ENCODE measurements around the gene SERPING1. TPM values are rescaled to one million over a fixed set of nuclear protein-coding genes. Genes with fewer than 3 reads are reported as not detected.
A peak's percentile ranks its signal among the peaks of the same experiment; 100 is the strongest.

SERPING1 gene
- total RNA-seq, 8 experiments from 2014 or later = 1.7 to 35.1 (median 9.9) TPM

- Histone ChIP-seq H3K27ac (no peak overlapping the region), H3K4me1 (replicated peaks in 1 of 2) (no peaks in the 10 kb centered on the region), H3K4me3 (no peak overlapping the region)
- 14 to 100% (median 88%) methylated on average over 1 to 2 of the region's 2 CpGs; no CpG with 5 or more reads in 3 of the 10 experiments for WGBS, 10 experiments
- no peak for ATAC-seq (replicated peaks in 6 of 8)
- in situ Hi-C loops (cut with MboI; ENCODE audit: low pct_unique_long_range_greater_than_20kb in 2 of 9, low sequenced_read_pairs in 9 of 9, unreplicated experiment in 9 of 9) = loop anchor here in 1 of 9 experiments (25.0 kb wide), 1 partner anchor 143 kb away; no protein-coding TSS in a partner anchor
Observed at GRCh38 chr11:57630171-57630570, 32.7 kb downstream of the SERPING1 start.

- WGBS, 10 experiments = 0 to 95% (median 67%) methylated on average over 1 to 5 of the region's 5 CpGs; no CpG with 5 or more reads in 3 of the 10 experiments
- H3K4me3 ChIP-seq = no peak overlapping the region
- H3K4me1 ChIP-seq (replicated peaks in 1 of 2) = peaks cover 0 to under 1% of the 10 kb centered on the region in 2 donors
- in situ Hi-C loops (cut with MboI; ENCODE audit: low pct_unique_long_range_greater_than_20kb in 2 of 9, low sequenced_read_pairs in 9 of 9, unreplicated experiment in 9 of 9) = loop anchor here in 1 of 9 experiments (25.0 kb wide), 1 partner anchor 145 kb away; no protein-coding TSS in a partner anchor
- no peak overlapping the region for H3K27ac ChIP-seq
- no peak for ATAC-seq (replicated peaks in 6 of 8)
Observed at GRCh38 chr11:57632116-57632515, 34.6 kb downstream of the SERPING1 start.

- Histone ChIP-seq H3K27ac (no peak overlapping the region), H3K4me3 (no peak overlapping the region), H3K4me1 (replicated peaks in 1 of 2) (peaks cover 2 to 6% of the 10 kb centered on the region in 2 donors)
- in situ Hi-C loops (cut with MboI; ENCODE audit: low pct_unique_long_range_greater_than_20kb in 2 of 9, low sequenced_read_pairs in 9 of 9, unreplicated experiment in 9 of 9) = loop anchor here in 1 of 9 experiments (25.0 kb wide), 1 partner anchor 146 kb away; no protein-coding TSS in a partner anchor
- 0 to 100% (median 76%) methylated on average over 1 to 5 of the region's 6 CpGs; no CpG with 5 or more reads in 1 of the 10 experiments for WGBS, 10 experiments
- ATAC-seq (replicated peaks in 6 of 8) = no peak
Observed at GRCh38 chr11:57633394-57634070, 36.0 kb downstream of the SERPING1 start.

- in situ Hi-C loops (cut with MboI; ENCODE audit: low pct_unique_long_range_greater_than_20kb in 2 of 9, low sequenced_read_pairs in 9 of 9, unreplicated experiment in 9 of 9) = loop anchor here in 1 of 9 experiments (25.0 kb wide), 1 partner anchor 147 kb away; no protein-coding TSS in a partner anchor
- Histone ChIP-seq H3K4me3 (no peak overlapping the region), H3K4me1 (replicated peaks in 1 of 2) (peaks cover 2 to 6% of the 10 kb centered on the region in 2 donors), H3K27ac (no peak overlapping the region)
- no peak for ATAC-seq (replicated peaks in 6 of 8)
Observed at GRCh38 chr11:57634311-57634710, 36.8 kb downstream of the SERPING1 start.

GRCh38 chr11:57635246-57635645 lies 37.8 kb downstream of the SERPING1 start:
- Histone ChIP-seq H3K4me3 (no peak overlapping the region), H3K4me1 (replicated peaks in 1 of 2) (peaks cover 4 to 9% of the 10 kb centered on the region in 2 donors), H3K27ac (no peak overlapping the region)
- 66 to 85% (median 79%) methylated on average over 2 to 6 of the region's 8 CpGs; no CpG with 5 or more reads in 5 of the 10 experiments for WGBS, 10 experiments
- no peak for ATAC-seq (replicated peaks in 6 of 8)
- in situ Hi-C loops (cut with MboI; ENCODE audit: low pct_unique_long_range_greater_than_20kb in 2 of 9, low sequenced_read_pairs in 9 of 9, unreplicated experiment in 9 of 9) = loop anchor here in 1 of 9 experiments (25.0 kb wide), 1 partner anchor 148 kb away; no protein-coding TSS in a partner anchor

- H3K4me3 ChIP-seq = peak overlapping the region; percentile 78 to 99 (median 90)
- ATAC-seq (replicated peaks in 6 of 8) = peak in 7 of 8 experiments; percentile 1 to 59 (median 5)
- in situ Hi-C loops (cut with MboI; ENCODE audit: low pct_unique_long_range_greater_than_20kb in 2 of 9, low sequenced_read_pairs in 9 of 9, unreplicated experiment in 9 of 9) = loop anchor here in 1 of 9 experiments (25.0 kb wide), 1 partner anchor 150 kb away; no protein-coding TSS in a partner anchor
- H3K4me1 ChIP-seq (replicated peaks in 1 of 2) = peaks cover 17 to 24% of the 10 kb centered on the region in 2 donors
- 9 to 45% (median 13%) methylated on average over 2 to 5 of the region's 18 CpGs; no CpG with 5 or more reads in 6 of the 10 experiments for WGBS, 10 experiments
- peak overlapping the region; percentile 2 to 96 for H3K27ac ChIP-seq
Observed at GRCh38 chr11:57637626-57638004, 40.1 kb downstream of the SERPING1 start.

GRCh38 chr11:57638005-57638781 lies 40.7 kb downstream of the SERPING1 start:
- Histone ChIP-seq H3K27ac (peak overlapping the region; percentile 92 to 96), H3K4me3 (peak overlapping the region; percentile 78 to 99 (median 90)), H3K4me1 (replicated peaks in 1 of 2) (peaks cover 17 to 24% of the 10 kb centered on the region in 2 donors)
- WGBS, 10 experiments = 0% methylated on average over 3 of the region's 47 CpGs; no CpG with 5 or more reads in 9 of the 10 experiments
- in situ Hi-C loops (cut with MboI; ENCODE audit: low pct_unique_long_range_greater_than_20kb in 2 of 9, low sequenced_read_pairs in 9 of 9, unreplicated experiment in 9 of 9) = loop anchor here in 1 of 9 experiments (25.0 kb wide), 1 partner anchor 151 kb away; no protein-coding TSS in a partner anchor
- ATAC-seq (replicated peaks in 6 of 8) = peak; percentile 75 to 94 (median 84)

- Histone ChIP-seq H3K4me1 (replicated peaks in 1 of 2) (peaks cover 17 to 24% of the 10 kb centered on the region in 2 donors), H3K27ac (peak overlapping the region; percentile 92 to 96), H3K4me3 (peak overlapping the region; percentile 78 to 99 (median 90))
- no CpG with 5 or more reads among the region's 19 CpGs for WGBS, 10 experiments
- peak in 5 of 8 experiments; percentile 13 to 41 (median 39) for ATAC-seq (replicated peaks in 6 of 8)
- in situ Hi-C loops (cut with MboI; ENCODE audit: low pct_unique_long_range_greater_than_20kb in 2 of 9, low sequenced_read_pairs in 9 of 9, unreplicated experiment in 9 of 9) = loop anchor here in 1 of 9 experiments (25.0 kb wide), 1 partner anchor 152 kb away; no protein-coding TSS in a partner anchor
Observed at GRCh38 chr11:57638811-57639320, 41.4 kb downstream of the SERPING1 start.

- in situ Hi-C loops (cut with MboI; ENCODE audit: low pct_unique_long_range_greater_than_20kb in 2 of 9, low sequenced_read_pairs in 9 of 9, unreplicated experiment in 9 of 9) = loop anchor here in 3 of 9 experiments (5.0 to 25.0 kb wide), 3 partner anchors 72 to 152 kb away; partner anchors contain the start of gene UBE2L6 (in 2 of the 3)
- ATAC-seq (replicated peaks in 6 of 8) = peak in 7 of 8 experiments; percentile 6 to 74 (median 68)
- 0 to 10% methylated on average over 1 to 2 of the region's 15 CpGs; no CpG with 5 or more reads in 8 of the 10 experiments for WGBS, 10 experiments
- H3K4me1 ChIP-seq (replicated peaks in 1 of 2) = peaks cover 18 to 27% of the 10 kb centered on the region in 2 donors
- peak overlapping the region; percentile 92 to 96 for H3K27ac ChIP-seq
- H3K4me3 ChIP-seq = peak overlapping the region; percentile 78 to 99 (median 90)
Observed at GRCh38 chr11:57639321-57640067, 42.0 kb downstream of the SERPING1 start.

GRCh38 chr11:57640068-57640800 lies 42.7 kb downstream of the SERPING1 start:
- no peak for ATAC-seq (replicated peaks in 6 of 8)
- H3K27ac ChIP-seq = peak overlapping the region; percentile 83 to 96
- in situ Hi-C loops (cut with MboI; ENCODE audit: low pct_unique_long_range_greater_than_20kb in 2 of 9, low sequenced_read_pairs in 9 of 9, unreplicated experiment in 9 of 9) = loop anchor here in 3 of 9 experiments (5.0 to 25.0 kb wide), 3 partner anchors 73 to 153 kb away; partner anchors contain the start of gene UBE2L6 (in 2 of the 3)
- peaks cover 24 to 30% of the 10 kb centered on the region in 2 donors for H3K4me1 ChIP-seq (replicated peaks in 1 of 2)
- peak overlapping the region; percentile 78 to 99 (median 90) for H3K4me3 ChIP-seq
- WGBS, 10 experiments = 0 to 100% (median 9%) methylated on average over 1 to 4 of the region's 9 CpGs; no CpG with 5 or more reads in 4 of the 10 experiments

Data from motor neuron (in vitro differentiated cells).